GM21447 (cell line): ENCODE results near the gene KRTAP12-2.

ENCODE experiments used
- ATAC-seq: cut with Tn5 transposase; IDR thresholded peaks from one replicate; pipeline ENCODE4 v1.9.1; 2021; ENCODE audit not compliant: unreplicated experiment

KRTAP12-2 gene

GRCh38 chr21:44666401-44667320 lies at the start of gene KRTAP12-2:
Gene KRTAP12-2, minus strand, starts transcription at chr21:44666927. Its CDS starts 41 bp downstream, at chr21:44666886.
- no peak for ATAC-seq

- ATAC-seq, result no peak
Observed at GRCh38 chr21:44714905-44715304, 48.2 kb upstream of the KRTAP12-2 start.

- ATAC-seq, result no peak
Observed at GRCh38 chr21:44713846-44714245, 47.1 kb upstream of the KRTAP12-2 start.

GRCh38 chr21:44713130-44713529 lies 46.4 kb upstream of the KRTAP12-2 start:
- no peak for ATAC-seq

- no peak for ATAC-seq
Observed at GRCh38 chr21:44712203-44713028, 45.7 kb upstream of the KRTAP12-2 start.

GRCh38 chr21:44711327-44712202 lies 44.8 kb upstream of the KRTAP12-2 start, which contains the start of gene TSPEAR:
Gene TSPEAR, minus strand, starts transcription at chr21:44711572. Its CDS starts 58 bp downstream, at chr21:44711514.
- ATAC-seq, result no peak

- ATAC-seq, result no peak
Observed at GRCh38 chr21:44710756-44711326, 44.1 kb upstream of the KRTAP12-2 start.

GRCh38 chr21:44710294-44710665 lies 43.6 kb upstream of the KRTAP12-2 start:
- ATAC-seq, result no peak

- no peak for ATAC-seq
Observed at GRCh38 chr21:44709426-44710293, 42.9 kb upstream of the KRTAP12-2 start.

GRCh38 chr21:44708866-44709425 lies 42.2 kb upstream of the KRTAP12-2 start:
- no peak for ATAC-seq

GRCh38 chr21:44708213-44708865 lies 41.6 kb upstream of the KRTAP12-2 start:
- no peak for ATAC-seq

- ATAC-seq, result no peak
Observed at GRCh38 chr21:44706706-44707581, 40.2 kb upstream of the KRTAP12-2 start.

GRCh38 chr21:44706026-44706705 lies 39.4 kb upstream of the KRTAP12-2 start:
- no peak for ATAC-seq

GRCh38 chr21:44704636-44705001 lies 37.9 kb upstream of the KRTAP12-2 start:
- ATAC-seq, result no peak

GRCh38 chr21:44703731-44704635 lies 37.3 kb upstream of the KRTAP12-2 start:
- ATAC-seq, result no peak
